ENCODE results near the gene MTMR4. TPM values are rescaled to one million over a fixed set of nuclear protein-coding genes. Genes with fewer than 3 reads are reported as not detected.

Gene MTMR4
- polyA plus RNA-seq, 1 donor from 2014 or later, result 124 TPM

DNA sequence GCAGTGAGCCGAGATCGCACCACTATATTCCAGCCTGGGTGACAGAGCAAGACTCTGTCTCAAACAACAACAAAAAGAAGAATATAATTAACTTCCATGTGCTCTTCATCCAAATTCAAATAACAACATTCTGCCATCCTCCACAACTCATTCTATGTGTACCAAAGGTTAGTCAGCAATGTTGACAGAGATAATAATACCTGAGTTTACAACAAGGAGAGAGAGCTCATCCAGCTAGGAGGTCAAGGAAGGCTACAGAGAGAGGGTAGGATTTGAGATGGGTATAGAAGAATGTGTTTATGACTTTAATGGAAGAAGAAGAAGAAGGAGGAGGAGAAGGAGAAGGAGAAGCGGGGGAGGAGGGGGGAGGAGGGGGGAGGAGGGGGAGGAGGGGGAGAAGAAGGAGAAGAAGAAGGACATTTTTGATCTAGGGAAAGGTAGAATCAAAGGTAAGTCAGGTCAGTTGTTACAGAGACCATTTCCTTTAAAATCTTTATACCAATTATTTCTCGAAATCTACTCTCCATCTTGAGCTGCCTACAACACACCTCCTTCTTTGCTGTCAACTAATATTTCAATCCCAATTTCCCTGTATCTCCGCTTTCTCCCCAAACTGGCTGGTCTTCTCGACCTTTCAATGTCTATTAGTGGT, 16.1 kb downstream of the MTMR4 start:
- no peak overlapping the region for H3K4me3 ChIP-seq (ENCODE audit: low read length)
- no peak for TF ChIP-seq RAD21 (conservative IDR thresholded peaks at IDR 0.05)
- TF ChIP-seq, protein P1, sequence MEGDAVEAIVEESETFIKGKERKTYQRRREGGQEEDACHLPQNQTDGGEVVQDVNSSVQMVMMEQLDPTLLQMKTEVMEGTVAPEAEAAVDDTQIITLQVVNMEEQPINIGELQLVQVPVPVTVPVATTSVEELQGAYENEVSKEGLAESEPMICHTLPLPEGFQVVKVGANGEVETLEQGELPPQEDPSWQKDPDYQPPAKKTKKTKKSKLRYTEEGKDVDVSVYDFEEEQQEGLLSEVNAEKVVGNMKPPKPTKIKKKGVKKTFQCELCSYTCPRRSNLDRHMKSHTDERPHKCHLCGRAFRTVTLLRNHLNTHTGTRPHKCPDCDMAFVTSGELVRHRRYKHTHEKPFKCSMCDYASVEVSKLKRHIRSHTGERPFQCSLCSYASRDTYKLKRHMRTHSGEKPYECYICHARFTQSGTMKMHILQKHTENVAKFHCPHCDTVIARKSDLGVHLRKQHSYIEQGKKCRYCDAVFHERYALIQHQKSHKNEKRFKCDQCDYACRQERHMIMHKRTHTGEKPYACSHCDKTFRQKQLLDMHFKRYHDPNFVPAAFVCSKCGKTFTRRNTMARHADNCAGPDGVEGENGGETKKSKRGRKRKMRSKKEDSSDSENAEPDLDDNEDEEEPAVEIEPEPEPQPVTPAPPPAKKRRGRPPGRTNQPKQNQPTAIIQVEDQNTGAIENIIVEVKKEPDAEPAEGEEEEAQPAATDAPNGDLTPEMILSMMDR (IDR thresholded peaks at IDR 0.05; ENCODE audit: poor library complexity, severe bottlenecking), result no peak
- TF ChIP-seq SMC3 (conservative IDR thresholded peaks at IDR 0.05; ENCODE audit: poor library complexity), result no peak
- peaks cover 6% of the 10 kb centered on the region for H3K79me2 ChIP-seq (replicated peaks; ENCODE audit: insufficient read depth, low read length)
- peaks cover 16% of the 10 kb centered on the region for H3K36me3 ChIP-seq (ENCODE audit: insufficient read depth, low read length)
- H3K4me2 ChIP-seq (ENCODE audit: low read length), result no peak overlapping the region
- H3K9me2 ChIP-seq (ENCODE audit: insufficient read depth, low read length), result no peaks in the 10 kb centered on the region
- no peak overlapping the region for H2AFZ ChIP-seq (ENCODE audit: low read depth, low read length)
- H3K9ac ChIP-seq (ENCODE audit: low read length), result no peak overlapping the region
- H4K20me1 ChIP-seq (ENCODE audit: insufficient read depth), result peaks cover 7% of the 10 kb centered on the region
- no peaks in the 10 kb centered on the region for H3K9me3 ChIP-seq (ENCODE audit: low read length)
- no peaks in the 10 kb centered on the region for H3K27me3 ChIP-seq (ENCODE audit: insufficient read depth, low read depth, low read length)
- H3K27ac ChIP-seq (ENCODE audit: low read length), result no peak overlapping the region
- H3F3A ChIP-seq (ENCODE audit: insufficient read depth, low read length, poor library complexity, severe bottlenecking), result no peaks in the 10 kb centered on the region

DNA sequence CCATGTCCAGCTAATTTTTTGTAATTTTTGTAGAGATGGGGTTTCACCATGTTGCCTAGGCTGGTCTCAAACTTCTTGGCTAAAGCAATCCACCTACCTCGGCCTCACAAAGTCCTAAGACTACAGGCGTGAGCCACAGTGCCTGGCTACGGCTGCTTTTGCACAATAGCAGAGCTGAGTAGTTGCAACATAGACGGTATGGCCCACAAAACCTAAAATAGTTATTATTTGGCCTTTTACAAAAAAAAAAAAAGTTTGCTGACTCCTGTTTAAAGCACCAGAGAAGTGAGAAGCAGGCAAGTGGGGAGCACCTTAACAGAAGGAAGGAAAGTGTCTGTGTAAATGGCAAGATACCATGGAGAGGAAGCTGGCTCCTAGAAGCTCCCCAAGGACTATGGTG, 20.9 kb downstream of the MTMR4 start:
- TF ChIP-seq SMC3 (conservative IDR thresholded peaks at IDR 0.05; ENCODE audit: poor library complexity) (no peak), TAF1 (IDR thresholded peaks at IDR 0.05; ENCODE audit: low read depth) (no peak), EP300 (conservative IDR thresholded peaks at IDR 0.05; ENCODE audit: poor library complexity, severe bottlenecking) (no peak), EZH2 (IDR thresholded peaks at IDR 0.05; ENCODE audit: borderline replicate concordance, insufficient read depth, low read length, poor library complexity, severe bottlenecking) (no peak), MXI1 (conservative IDR thresholded peaks at IDR 0.05; ENCODE audit: poor library complexity, severe bottlenecking) (no peak), POLR2AphosphoS5 (IDR thresholded peaks at IDR 0.05) (no peak), RAD21 (conservative IDR thresholded peaks at IDR 0.05) (no peak)
- TF ChIP-seq, protein P2, sequence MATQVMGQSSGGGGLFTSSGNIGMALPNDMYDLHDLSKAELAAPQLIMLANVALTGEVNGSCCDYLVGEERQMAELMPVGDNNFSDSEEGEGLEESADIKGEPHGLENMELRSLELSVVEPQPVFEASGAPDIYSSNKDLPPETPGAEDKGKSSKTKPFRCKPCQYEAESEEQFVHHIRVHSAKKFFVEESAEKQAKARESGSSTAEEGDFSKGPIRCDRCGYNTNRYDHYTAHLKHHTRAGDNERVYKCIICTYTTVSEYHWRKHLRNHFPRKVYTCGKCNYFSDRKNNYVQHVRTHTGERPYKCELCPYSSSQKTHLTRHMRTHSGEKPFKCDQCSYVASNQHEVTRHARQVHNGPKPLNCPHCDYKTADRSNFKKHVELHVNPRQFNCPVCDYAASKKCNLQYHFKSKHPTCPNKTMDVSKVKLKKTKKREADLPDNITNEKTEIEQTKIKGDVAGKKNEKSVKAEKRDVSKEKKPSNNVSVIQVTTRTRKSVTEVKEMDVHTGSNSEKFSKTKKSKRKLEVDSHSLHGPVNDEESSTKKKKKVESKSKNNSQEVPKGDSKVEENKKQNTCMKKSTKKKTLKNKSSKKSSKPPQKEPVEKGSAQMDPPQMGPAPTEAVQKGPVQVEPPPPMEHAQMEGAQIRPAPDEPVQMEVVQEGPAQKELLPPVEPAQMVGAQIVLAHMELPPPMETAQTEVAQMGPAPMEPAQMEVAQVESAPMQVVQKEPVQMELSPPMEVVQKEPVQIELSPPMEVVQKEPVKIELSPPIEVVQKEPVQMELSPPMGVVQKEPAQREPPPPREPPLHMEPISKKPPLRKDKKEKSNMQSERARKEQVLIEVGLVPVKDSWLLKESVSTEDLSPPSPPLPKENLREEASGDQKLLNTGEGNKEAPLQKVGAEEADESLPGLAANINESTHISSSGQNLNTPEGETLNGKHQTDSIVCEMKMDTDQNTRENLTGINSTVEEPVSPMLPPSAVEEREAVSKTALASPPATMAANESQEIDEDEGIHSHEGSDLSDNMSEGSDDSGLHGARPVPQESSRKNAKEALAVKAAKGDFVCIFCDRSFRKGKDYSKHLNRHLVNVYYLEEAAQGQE (IDR thresholded peaks at IDR 0.05; ENCODE audit: borderline replicate concordance), result no peak
- TF ChIP-seq, protein P1 (IDR thresholded peaks at IDR 0.05; ENCODE audit: poor library complexity, severe bottlenecking), result no peak
- Histone ChIP-seq H3K9me3 (ENCODE audit: low read length) (no peaks in the 10 kb centered on the region), H3K36me3 (ENCODE audit: insufficient read depth, low read length) (peaks cover 11% of the 10 kb centered on the region), H3K27me3 (ENCODE audit: insufficient read depth, low read depth, low read length) (no peaks in the 10 kb centered on the region), H2AFZ (ENCODE audit: low read depth, low read length) (no peak overlapping the region), H3K9ac (ENCODE audit: low read length) (no peak overlapping the region), H3K27ac (ENCODE audit: low read length) (no peak overlapping the region), H3K4me3 (ENCODE audit: low read length) (no peak overlapping the region), H3K9me2 (ENCODE audit: insufficient read depth, low read length) (no peaks in the 10 kb centered on the region), H3F3A (ENCODE audit: insufficient read depth, low read length, poor library complexity, severe bottlenecking) (no peaks in the 10 kb centered on the region), H4K20me1 (ENCODE audit: insufficient read depth) (peaks cover 7% of the 10 kb centered on the region), H3K79me2 (replicated peaks; ENCODE audit: insufficient read depth, low read length) (peaks cover 6% of the 10 kb centered on the region), H3K4me2 (ENCODE audit: low read length) (no peak overlapping the region)

All from neural cell (in vitro differentiated cells).